ENCODE measurements around the gene TXNDC8.
A peak's percentile ranks its signal among the peaks of the same experiment; 100 is the strongest.

TXNDC8 gene

DNA sequence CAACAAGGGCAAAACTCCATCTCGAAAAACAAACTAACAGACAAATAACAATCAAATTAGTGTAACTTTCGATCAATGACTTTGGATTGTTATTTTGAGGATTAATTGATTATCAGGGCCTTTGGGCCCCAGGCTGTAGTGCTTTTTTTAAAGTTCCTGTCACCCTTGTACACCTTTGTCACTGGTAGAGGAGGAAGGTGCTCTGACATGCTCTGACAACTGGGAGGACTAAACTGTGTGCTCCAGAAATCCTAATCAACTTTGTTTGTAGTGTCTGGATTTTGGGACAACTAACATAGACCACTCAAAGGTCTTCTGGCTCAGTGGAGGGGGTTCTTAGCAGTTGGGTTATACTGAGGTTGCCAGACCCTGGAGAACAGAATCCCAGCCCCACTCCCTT is 83.2 kb downstream of the TXNDC8 start:
- H3K36me3 Mint-ChIP-seq (ENCODE audit: low read depth): peaks cover 54% of the 10 kb centered on the region
- H3K27ac Mint-ChIP-seq: peak overlapping the region; percentile 98
- peaks cover 3% of the 10 kb centered on the region for H3K27me3 Mint-ChIP-seq
- ATAC-seq (no peak), DNase-seq (no peak)
- H3K4me3 Mint-ChIP-seq: peak overlapping the region; percentile 95
- peaks cover 66% of the 10 kb centered on the region for H3K4me1 Mint-ChIP-seq
- no peaks in the 10 kb centered on the region for H3K9me3 Mint-ChIP-seq
